IMR-90 (cell line): ENCODE data around the gene FHDC1.

Source experiments
- FOS ChIP-seq: fragments of 150-350 bp; IDR thresholded peaks from 2 replicates; pipeline ENCODE4 v1.6.1; 2016; ENCODE audit warnings: low read depth, low read length
- MAFK ChIP-seq: IDR thresholded peaks from 2 replicates; pipeline ENCODE4 v1.6.1; 2012; ENCODE audit warnings: low read depth, low read length, improper control_type of control experiment
- POLR2A ChIP-seq: IDR thresholded peaks from 2 replicates; pipeline ENCODE4 v1.6.1; 2012; ENCODE audit warnings: mild to moderate bottlenecking, low read depth, low read length
- RFX5 ChIP-seq: IDR thresholded peaks from 2 replicates; pipeline ENCODE4 v1.8.0; 2012; ENCODE audit warnings: low read depth, mild to moderate bottlenecking, low read length, moderate library complexity
- TF ChIP-seq, protein P1 (sequence below): conservative IDR thresholded peaks from 2 replicates; pipeline ENCODE4 v1.5.1; 2012; ENCODE audit warnings: mild to moderate bottlenecking, low read depth, low read length, improper control_type of control experiment
- TF ChIP-seq, protein P2 (sequence below): fragments of 150-350 bp; IDR thresholded peaks from 2 replicates; pipeline ENCODE4 v1.6.1; 2017; ENCODE audit warnings: mild to moderate bottlenecking, antibody characterized with exemption, low read length, low read depth

DNA sequence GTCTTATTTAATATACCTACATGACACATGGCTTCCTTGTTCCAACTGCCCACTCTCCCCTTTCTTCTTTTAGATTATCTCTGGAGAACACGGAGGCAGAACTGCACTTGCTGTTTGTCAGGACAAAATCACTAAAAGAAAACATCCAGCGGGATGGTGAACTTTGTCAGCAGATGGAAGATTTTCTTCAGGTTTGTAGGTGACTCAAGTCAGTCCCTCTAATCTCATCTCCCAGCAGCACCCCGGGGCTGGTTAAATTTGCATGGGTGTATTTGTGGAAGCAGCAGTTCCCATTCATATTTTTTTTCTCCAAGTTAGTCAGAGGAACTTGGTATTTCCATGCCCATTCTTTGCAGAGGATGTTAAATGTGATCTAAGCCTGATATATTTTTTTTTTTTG is 31.8 kb downstream of the FHDC1 start:
- TF ChIP-seq, protein P1, sequence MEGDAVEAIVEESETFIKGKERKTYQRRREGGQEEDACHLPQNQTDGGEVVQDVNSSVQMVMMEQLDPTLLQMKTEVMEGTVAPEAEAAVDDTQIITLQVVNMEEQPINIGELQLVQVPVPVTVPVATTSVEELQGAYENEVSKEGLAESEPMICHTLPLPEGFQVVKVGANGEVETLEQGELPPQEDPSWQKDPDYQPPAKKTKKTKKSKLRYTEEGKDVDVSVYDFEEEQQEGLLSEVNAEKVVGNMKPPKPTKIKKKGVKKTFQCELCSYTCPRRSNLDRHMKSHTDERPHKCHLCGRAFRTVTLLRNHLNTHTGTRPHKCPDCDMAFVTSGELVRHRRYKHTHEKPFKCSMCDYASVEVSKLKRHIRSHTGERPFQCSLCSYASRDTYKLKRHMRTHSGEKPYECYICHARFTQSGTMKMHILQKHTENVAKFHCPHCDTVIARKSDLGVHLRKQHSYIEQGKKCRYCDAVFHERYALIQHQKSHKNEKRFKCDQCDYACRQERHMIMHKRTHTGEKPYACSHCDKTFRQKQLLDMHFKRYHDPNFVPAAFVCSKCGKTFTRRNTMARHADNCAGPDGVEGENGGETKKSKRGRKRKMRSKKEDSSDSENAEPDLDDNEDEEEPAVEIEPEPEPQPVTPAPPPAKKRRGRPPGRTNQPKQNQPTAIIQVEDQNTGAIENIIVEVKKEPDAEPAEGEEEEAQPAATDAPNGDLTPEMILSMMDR: no peak
- TF ChIP-seq POLR2A: no peak
- TF ChIP-seq, protein P2, sequence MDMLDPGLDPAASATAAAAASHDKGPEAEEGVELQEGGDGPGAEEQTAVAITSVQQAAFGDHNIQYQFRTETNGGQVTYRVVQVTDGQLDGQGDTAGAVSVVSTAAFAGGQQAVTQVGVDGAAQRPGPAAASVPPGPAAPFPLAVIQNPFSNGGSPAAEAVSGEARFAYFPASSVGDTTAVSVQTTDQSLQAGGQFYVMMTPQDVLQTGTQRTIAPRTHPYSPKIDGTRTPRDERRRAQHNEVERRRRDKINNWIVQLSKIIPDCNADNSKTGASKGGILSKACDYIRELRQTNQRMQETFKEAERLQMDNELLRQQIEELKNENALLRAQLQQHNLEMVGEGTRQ: no peak
- no peak for TF ChIP-seq RFX5
- TF ChIP-seq FOS: no peak
- TF ChIP-seq MAFK: no peak
